ENCODE measurements around the gene CFC1B.
"Not testable (repeated sequence)": the region's sequence is repeated elsewhere in the genome, so short reads cannot be mapped to it uniquely, and the experiment has no call there.

The CFC1B gene

DNA sequence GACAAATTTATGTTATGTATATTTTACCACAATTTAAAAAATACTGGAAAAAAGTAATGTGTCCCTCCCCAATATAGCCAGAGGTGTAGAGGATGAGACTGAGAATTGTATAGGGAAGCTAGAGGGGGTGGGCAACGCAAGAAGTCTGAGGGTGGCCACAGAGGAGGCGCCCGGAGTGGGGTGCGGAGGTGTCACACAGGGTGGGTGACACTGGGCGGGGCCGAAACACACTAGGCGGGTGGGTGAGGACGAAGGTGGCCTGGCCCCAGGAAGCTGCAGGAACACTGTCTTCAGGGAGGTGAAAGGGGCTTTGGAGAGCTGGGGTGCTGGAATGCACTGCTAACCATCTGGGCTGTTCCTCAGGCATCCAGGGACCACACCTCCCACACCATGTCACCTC is 35.4 kb downstream of the CFC1B start:
- FAIRE-seq; DNase-seq (ENCODE audit: low spot score): not testable (repeated sequence)

DNA sequence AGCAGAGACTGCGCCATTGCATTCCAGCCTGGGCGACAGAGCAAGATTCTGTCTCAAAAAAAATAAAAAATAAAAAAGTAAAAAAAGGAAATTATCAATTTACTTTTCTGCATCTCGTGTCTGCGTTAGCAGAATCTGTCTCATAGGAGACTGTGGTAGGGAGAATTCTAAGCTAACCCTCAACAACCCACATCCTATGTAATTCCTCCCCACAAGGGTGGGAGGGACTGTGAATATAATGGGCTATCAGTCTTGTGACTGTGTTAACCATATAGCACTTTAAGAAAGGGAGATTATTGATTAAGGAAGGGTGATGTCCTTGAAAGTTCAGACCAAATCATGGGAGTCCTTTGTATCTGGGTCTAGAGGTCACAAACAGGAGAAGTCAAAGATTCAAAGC is 45.1 kb downstream of the CFC1B start:
- not testable (repeated sequence) for DNase-seq (ENCODE audit: low spot score); FAIRE-seq

DNA sequence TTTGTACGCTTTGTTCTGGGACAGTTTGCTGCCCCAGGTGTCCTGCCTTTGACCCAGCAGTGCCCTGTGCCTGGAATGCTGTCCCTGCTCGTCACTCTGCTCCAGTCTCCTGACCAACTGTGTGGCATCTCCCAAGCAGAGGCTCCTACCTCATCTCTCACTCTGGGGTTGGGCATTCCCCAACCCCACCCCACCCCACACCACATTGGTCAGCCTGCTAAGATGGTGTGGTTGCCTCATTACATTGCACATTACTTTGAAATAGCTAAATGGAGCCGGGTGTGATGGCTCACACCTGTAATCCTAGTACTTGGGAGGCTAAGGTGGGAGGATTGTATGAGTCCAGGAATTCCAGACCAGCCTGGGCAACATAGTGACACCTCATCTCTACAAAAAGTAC is 50.9 kb downstream of the CFC1B start:
- not testable (repeated sequence) for DNase-seq (ENCODE audit: low spot score); FAIRE-seq

DNA sequence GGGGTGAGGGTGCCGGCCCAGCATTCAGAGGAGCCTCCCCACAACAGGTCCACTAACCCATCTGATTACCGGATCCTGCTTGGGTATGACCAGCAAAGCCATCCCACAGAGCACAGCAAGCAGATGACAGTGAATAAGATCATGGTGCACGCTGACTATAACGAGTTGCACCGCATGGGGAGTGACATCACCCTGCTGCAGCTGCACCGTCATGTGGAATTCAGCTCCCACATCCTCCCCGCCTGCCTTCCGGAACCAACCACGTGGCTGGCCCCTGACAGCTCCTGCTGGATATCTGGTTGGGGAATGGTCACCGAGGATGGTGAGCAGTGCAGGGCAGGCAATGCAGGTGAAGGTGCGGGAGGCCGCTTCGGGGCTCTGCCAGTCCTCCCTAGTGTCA is 53.2 kb downstream of the CFC1B start:
- FAIRE-seq; DNase-seq (ENCODE audit: low spot score): not testable (repeated sequence)

DNA sequence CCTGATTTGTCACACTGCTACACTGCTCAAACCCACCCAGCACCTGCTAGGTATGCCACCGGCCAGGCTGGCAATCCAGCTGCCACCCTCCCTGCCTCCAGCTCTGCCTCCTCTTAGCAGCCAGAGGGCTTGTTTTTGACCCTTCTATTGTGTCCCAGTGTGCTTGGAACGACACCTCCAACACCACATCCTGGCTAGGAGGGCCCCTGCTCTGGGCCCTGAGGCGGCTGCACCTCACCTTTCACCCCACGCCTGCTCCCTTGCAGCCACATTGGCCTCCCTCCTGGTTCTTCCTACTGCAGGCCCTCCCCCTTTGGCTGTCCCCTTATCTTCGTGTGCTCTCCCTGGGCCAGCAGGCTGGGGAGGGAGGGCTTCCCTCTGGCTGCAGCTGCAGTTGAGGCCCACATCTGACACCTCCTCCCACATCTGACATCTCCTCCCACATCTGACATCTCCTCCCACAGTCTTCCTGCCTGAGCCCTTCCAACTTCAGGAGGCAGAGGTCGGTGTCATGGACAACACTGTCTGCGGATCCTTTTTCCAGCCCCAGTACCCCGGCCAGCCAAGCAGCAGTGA is 55.3 kb downstream of the CFC1B start:
- DNase-seq (ENCODE audit: low spot score); FAIRE-seq: not testable (repeated sequence)

DNA sequence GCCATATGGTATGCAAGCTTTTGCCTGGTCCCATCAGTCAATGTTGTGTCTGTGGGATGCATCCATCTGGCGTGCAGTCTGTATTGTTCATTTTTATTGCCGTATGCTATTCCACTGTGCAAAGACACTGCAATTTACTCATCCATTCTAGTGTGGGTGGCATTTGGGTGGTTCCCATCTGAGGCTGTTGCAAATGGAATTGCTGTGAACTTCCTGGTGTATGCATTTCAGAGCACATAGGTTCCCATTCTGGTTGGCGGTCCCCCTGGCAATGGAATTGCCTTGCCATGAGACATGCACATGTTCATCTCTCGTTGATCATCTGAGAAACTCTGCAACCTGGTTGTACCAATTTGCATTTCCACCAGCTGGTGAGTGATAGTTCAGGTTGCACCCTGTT is 56.5 kb downstream of the CFC1B start:
- DNase-seq (ENCODE audit: low spot score); FAIRE-seq: not testable (repeated sequence)

Measured in RCC 7860 (cell line).